ENCODE measurements around the gene BHLHA15.

GRCh38 chr7:98238976-98239375 lies 27.7 kb downstream of the BHLHA15 start:
- TF ChIP-seq POLR2A (IDR thresholded peaks at IDR 0.05; ENCODE audit: low read length) (no peak), GATA1 (IDR thresholded peaks at IDR 0.05; ENCODE audit: low read depth, low read length) (no peak)
